Amniotic epithelial cell (primary cell): Measurements from ENCODE around the gene ANK2.
A peak's percentile ranks its signal among the peaks of the same experiment; 100 is the strongest.

Experiments
- DNase-seq: peaks from one replicate; pipeline ENCODE4 v3.0.0-alpha.2; 2010; ENCODE audit warnings: low read depth

The ANK2 gene

DNA sequence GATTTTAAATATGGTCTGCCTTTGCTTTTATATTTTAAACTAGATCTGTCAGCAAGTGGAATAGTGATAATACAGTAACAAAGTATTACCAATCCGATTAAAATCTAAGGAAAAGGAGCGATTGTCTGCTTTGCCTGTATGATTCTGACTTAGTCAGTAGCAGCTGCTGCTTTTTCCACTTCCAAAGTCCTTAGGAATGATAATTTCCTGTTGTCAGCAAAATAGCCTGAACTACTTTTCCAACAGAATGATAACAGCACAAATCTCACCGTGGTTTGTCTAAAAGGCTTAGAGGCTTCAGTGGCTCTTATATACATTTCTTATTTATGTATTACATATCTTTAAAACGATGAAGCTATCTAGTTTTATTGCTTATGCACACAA lies 290.0 kb downstream of the ANK2 start:
- no peak for DNase-seq

DNA sequence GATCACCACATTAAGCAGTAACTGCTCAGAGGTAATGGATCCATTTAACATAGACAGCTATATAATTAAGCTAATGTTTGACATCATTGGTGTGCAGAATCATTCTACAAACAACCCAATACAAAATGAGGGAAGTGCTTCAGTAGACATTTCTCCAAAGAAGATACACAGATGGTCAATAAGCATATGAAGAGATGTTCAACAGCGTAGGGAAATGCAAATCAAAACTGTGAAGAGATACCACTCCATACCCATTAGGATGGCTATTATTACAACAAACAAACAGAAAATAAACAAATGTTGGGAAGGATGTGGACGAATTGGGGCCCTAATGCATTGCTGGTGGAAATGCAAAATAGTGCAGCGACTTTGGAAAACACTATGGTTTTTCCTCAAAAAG lies 294.6 kb downstream of the ANK2 start:
- no peak for DNase-seq

DNA sequence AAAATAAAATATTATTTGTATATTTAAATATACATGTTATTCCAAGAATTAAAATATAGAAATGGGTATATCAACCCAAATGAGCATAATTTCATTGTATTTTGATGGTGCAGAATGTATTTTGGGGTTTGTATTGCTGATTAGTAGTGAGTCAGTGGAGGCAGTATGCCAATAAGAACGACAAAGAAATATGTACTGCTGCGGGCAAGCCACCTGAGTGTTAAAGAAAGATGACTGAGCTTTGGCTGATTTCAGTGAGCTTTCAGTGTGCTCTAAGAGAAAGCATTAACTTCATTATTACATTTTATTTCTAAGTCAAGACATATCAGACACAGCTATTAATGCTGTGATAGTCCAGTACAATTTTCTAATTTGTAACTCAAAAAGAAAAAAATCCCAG lies 297.8 kb downstream of the ANK2 start:
- no peak for DNase-seq

DNA sequence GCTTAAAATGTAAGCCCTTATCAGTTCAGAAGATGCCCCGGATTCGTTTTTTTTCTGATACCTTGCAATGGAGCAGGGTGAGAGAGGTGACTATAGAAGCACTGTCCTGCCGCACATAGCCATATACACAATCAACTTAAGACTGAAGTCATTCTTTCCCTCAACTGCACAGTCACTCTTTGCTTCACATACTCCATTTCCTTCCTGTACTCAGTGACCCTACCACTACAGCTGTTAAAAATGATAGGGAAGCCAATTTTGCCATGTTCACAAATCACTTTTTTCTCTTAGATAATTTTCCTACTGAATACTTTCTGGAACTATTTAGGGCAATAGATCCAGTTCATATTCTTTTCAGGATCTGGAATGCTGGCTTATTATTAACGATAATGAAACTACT lies 300.0 kb downstream of the ANK2 start:
- DNase-seq, result no peak

DNA sequence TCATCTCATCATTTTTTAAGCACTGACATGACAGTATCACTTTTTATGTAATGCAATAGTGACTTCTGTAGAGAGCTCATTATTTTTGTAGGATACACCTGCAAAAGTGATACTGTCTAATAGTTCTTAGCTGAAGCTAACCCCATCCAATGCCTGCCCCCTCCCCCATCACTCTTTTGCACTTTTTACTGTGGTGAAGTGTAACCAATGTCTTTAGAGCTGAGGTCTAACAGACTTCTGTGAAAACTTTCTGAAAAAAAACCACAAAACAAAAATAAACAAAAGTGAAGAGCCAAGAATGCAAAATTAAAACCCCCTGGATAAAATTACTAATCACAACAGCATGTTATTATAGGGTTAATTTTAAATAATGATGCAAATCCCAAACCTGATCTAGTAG lies 301.1 kb downstream of the ANK2 start:
- no peak for DNase-seq

DNA sequence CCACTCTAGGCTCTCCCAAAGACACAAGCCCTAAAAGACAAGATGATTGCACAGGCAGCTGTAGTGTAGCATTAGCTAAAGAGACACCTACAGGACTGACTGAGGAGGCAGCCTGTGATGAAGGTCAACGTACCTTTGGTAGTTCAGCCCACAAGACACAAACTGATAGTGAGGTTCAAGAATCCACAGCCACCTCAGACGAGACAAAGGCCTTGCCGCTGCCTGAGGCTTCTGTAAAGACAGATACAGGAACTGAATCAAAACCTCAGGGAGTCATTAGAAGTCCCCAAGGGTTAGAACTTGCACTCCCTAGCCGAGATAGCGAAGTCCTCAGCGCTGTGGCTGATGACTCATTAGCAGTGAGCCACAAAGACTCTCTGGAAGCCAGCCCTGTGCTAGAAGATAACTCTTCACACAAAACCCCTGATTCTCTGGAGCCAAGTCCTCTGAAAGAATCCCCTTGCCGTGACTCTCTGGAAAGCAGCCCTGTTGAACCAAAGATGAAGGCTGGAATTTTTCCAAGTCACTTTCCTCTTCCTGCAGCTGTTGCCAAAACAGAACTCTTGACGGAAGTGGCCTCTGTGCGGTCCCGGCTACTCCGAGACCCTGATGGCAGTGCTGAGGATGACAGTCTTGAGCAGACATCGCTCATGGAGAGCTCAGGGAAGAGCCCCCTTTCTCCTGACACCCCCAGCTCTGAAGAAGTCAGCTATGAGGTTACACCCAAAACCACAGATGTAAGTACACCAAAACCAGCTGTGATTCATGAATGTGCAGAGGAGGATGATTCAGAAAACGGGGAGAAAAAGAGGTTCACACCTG lies 306.3 kb downstream of the ANK2 start:
- peak; percentile 76 for DNase-seq

DNA sequence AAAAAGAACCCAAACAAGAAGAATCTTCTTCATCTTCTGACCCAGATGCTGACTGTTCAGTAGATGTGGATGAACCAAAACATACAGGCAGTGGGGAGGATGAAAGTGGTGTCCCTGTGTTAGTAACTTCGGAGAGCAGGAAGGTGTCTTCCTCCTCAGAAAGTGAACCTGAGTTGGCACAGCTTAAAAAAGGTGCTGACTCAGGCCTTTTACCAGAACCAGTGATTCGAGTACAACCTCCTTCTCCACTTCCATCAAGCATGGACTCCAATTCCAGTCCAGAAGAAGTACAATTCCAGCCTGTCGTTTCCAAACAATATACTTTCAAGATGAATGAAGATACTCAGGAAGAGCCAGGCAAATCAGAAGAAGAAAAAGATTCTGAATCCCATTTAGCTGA lies 307.0 kb downstream of the ANK2 start:
- DNase-seq, result no peak

DNA sequence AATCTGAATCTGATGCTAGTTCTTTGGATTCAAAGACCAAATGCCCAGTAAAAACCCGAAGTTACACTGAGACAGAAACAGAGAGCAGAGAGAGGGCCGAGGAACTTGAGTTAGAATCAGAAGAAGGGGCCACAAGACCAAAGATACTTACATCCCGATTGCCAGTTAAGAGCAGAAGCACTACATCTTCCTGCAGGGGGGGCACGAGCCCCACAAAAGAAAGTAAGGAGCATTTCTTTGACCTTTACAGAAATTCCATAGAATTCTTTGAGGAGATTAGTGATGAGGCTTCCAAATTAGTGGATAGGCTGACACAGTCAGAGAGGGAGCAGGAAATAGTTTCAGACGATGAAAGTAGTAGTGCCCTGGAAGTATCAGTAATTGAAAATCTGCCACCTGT lies 309.3 kb downstream of the ANK2 start:
- DNase-seq, result no peak

DNA sequence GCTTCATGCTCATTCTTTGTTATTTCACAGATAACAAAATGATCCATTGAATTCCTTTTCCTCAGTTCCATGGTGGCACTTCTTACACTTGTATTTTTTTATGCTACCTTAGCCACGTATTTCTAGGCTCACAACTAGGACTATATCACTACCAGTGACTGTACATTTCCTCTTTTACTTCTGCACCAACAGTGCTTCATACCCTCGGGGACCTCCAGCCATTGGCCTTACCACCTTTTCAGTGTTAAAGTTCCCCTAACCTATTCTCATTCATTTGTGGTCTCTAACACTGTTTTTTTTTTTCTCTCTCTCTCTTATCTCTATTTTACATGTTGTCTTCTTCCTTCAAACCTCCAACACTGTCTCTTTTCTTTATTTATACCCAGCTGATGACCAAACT lies 315.9 kb downstream of the ANK2 start:
- DNase-seq, result no peak

DNA sequence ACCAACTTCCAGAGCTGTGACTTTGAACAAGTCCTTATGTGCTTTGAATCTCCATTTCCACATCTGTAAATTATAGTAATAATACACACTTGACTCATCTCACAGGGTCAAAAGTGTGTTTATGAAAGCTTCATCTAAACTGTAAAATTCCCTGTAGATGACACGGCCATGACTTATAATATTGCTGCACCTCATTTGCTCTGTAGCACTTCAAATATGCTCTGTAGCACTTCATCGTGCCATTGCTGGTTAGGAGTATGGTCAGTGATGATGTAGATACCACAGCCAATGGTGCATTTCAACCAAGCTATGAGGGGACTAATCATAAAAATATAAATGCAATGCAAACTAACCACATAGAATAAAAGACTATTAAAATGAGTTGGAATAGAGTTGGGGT lies 318.6 kb downstream of the ANK2 start:
- DNase-seq, result peak; percentile 30

DNA sequence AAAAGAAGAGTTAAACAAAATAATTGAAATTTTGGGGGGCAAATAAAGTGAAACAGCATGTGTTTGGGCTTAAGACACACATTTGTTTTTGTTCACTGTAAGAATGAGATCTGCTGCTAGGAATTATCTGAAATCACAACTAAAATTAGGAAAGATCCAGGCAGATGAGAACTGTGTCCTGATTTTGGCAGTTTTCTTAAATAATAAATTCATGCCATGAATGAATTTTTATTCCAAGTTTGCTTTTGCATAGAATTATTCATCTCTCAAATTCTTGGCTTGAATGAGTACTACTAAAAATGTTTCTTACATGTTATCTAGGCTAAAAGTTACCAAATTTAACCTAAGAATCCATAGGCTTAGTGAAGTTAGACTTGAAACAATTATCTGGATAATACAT lies 321.7 kb downstream of the ANK2 start:
- no peak for DNase-seq

DNA sequence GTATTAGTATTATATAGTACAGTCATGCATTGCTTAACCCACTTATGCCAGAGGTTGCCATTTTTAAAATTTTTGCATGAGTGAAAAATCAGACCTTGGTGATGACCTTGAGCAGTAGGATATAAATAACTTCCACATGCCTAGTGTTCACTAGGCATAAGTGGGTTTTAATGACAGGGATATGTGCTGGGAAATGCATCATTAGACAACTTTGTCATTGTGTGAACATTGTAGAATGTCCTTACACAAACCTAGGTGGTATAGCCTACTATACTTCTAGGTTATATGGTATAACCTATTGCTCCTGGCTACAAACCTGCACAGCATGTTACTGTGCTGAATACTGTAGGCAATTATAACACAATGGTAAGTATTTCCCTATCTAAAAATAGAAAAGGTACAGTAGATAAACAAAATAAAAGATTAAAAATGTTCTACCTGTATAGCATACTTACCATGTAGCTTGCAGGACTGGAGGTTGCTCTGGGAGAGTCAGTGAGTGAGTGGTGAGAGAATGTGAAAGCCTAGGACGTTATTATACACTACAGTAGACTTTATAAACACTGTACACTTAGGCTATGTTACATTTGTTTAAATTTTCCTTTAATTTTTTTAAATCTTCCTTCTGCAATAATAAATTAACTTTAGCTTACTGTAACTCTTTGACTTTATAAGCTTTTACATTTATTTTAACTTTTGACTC lies 326.7 kb downstream of the ANK2 start:
- DNase-seq, result no peak

DNA sequence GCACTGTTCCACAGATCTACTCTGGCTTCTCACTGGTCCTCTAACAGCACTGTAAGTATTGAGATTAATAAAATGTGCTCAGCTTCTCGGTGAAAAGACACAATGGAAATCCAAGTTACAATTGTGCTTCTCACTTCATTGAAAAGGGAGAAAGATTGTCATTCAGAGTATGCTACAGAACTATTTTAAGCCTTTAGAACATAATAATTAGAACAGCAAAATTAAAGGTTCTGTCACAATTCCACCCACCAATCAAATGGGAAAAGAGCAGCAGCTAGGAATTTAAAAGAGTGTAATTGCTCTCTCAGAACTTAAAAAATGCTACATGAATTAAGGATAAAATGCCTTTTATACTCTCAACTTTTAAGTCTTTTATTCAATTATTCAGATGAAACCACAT lies 329.4 kb downstream of the ANK2 start:
- no peak for DNase-seq

DNA sequence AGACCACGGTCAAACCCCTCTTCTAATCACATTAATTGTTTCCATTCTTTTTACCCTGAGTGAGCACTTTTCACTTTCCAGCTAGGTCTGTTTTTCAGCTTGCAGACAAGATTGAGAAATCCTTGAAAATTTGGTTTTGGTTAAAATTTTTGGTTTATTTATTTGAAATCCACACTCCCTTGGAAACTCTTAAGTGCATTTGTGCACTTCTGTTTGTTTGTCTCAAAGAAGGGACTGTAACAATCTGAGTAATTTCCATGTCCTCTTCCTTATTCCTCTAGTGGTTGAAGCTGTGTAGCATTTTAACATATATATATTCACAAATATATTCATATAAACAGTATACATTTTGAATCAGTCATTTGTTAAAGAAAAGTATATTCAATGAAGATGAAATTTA lies 333.3 kb downstream of the ANK2 start:
- no peak for DNase-seq

DNA sequence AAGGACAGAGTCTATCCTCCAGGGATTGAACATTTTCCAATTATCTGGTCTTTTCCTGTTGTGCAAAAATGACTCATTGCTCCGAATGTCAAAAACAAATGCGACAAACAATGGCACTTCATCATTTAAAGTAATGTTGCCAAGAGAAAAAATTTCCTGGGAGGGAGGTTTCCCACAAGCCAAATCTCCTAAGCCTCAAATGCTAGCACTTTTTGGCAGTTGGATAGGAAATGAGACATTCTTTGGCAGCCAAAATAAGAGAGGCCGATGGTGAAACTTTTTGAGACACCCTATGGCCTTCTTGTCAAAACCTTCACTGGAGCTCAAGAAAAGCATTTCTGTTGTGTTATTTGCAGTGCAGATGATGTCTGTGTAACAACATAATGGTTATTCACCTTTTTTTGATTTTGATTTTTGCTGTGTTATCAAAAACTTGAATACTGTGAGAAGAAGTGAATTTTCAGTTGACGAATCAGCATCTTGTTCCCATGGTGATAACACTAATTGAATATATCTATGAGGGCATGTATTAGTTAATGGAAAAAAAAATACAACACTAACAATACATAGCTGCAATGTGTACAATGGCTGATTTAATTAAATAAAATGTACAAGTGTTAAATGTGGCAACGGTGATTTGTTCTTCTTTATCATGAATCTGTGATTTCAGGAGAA lies 333.8 kb downstream of the ANK2 start:
- peak; percentile 6 for DNase-seq

DNA sequence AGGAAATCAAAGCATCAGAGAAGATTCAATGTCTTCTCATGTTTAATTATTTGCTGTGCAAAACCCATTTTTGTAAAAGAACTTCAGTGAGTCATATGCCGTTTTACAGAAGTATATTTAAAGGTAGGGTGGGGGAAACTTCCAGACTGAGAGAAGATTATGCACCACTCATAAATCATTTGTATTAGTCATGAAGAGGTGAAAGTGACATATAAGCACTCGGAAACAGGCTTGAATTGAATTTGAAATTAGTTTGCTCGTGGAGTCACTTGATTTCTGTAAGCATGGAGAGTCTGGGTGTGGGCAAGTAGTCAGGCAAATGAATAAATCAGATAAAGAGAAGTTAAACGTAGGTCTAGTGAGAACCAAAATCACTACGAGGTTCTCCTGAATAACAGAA lies 335.1 kb downstream of the ANK2 start:
- DNase-seq, result peak; percentile 69

DNA sequence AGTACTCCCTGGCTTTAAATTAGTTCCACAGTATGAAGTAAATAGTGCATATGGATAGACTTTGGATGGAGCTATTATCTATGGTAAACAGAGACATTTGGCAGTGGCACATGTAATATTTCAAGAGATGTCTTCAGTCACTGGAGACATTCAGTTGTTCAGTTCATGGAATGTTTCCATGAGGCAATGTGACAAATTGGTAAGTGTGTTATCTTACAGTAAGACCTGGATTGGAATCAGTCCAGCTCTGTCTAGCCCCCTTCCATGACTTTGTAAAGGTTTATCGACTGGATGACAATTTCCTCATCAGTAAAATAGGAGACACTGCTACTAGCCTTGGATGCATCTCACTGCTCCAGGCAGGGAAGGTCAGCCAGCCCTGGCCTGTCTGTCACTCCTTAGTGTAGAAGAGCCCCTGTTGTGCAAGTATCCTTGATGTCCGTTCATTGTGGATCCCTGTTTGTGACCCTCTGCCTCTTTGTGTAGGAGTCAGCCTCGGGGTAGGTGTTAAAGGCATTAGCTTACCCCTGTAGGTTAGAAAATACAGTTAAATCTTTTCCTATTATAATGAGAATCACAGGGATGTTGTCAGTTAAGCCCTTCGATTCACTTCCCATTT lies 335.9 kb downstream of the ANK2 start:
- DNase-seq, result no peak

DNA sequence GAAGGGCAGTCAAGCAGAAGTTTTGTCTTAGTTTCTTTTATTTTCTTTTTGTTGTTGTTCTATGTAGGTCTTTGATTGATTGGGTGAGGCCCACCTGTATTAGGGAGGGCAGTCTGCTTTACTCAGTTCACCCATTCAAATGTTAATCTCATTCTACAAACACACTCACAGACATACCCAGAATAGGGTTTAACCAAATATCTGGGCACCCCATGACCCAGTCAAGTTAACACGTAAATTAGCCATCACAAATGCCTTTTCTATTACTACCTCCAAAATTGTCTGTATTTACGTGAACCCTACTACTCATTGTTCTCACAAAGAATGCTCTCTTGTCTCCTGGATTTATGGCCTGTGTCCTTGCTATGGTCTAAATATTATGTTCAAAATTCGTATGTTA lies 339.7 kb downstream of the ANK2 start:
- DNase-seq, result no peak

DNA sequence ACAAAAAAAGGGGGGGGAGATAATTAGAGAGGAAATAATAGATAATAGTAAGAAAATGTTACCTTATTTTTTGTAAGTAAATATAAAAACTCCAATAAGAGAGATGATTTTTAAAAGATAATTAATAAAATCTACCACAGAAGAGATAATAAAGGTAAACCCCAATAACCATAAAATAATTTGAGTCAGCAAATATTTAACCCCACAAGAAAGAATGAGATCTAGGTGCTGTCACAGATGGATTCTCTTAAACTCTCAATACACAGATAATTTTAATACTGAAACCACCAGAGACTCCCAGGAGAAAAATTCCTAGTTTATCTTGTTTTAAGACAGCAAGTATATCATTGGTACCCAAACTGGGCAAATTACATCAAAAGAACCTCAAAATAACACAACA lies 341.4 kb downstream of the ANK2 start:
- no peak for DNase-seq

DNA sequence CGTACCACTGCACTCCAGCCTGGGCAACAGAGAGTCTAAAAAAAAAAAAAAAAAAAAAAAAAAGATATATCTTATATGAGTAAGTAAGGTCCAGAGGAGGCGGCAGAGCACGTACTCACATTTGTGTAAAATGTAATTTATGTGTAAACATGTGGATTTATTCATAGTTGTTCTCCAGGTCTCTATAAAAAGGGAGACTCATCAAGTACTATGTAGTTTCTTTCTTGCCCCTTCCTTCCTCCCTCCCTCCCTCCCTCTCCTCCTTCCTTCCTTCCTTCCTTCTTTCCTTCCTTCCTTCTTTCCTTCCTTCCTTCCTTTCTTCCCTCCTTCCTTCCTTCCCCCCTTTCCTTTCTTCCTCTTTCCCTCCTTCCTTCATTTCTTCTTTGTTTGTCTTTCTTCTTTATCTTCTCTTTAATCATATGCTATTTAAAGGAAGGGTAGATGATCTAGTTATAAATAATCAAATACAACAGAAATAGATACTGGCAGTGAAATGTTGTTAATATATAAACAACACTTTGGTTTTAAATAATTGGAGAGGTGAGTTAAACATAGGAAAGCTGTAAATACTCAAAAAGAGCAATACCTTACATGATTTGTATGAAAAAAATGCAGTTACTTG lies 344.8 kb downstream of the ANK2 start:
- DNase-seq, result no peak

DNA sequence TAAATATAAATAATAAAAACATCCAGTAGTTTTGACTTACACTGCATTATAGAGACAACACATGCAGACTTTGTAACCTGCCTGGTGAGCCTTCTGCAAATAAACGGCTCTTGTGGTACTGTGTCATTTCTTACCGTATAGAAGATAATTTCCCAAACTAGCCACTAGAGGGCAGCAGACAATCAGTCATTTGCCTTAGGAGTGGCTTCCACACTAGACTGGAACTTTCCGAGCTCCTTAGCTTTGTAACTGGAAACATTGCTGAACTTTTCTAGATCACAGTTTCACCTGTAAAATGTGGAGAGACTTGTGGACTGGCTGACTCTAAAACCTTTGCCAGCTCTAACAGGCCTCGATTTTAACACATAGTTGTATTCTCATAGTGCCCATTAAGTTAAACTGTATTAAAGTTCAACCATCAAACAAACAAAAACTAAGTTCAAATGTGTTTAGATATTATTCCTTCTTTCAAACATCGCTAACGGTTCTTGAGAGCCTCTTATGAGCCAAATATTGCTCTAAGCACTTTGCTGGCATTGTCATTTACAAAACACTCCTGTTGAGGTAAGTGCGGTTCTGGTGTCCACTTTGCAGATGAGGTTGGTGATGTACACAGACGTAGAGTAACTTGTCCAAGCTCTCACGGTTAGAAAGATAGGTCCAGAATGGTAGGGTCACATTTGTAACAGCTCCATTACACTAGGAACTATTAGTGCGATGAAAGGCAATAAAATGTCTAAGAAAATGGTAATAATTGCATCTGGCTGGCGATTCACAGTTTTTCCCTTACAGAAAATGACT lies 345.5 kb downstream of the ANK2 start:
- peak; percentile 78 for DNase-seq
